GM18868 (cell line): ENCODE measurements around the gene UGT1A7.
A peak's percentile ranks its signal among the peaks of the same experiment; 100 is the strongest.

Experiments
- ATAC-seq: cut with Tn5 transposase; IDR thresholded peaks from one replicate; pipeline ENCODE4 v1.9.1; 2021; ENCODE audit warnings: mild to moderate bottlenecking, moderate library complexity; ENCODE audit not compliant: unreplicated experiment

Gene UGT1A7

DNA sequence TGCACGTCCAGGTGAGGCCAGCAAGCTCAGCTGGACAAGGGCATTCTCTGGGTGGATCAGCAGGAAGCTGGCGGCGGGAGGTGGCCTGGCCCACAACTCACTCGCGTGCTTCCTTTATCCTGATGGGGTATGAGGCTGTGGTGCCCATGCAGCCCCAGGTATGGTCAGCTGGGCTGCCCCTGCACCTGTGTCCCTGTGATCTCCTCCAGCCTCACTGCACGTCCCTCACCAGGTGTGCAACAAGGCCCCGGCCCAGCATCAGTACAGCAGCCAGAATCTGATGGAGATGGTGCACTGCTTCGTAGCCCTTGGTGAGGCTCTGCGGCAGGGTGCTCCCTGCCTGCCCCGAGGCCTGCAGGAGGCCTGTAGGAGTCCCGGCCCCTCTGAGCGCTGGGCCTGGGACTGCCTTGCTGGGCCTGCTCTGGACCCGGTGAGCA is 114.1 kb downstream of the UGT1A7 start:
- no peak for ATAC-seq

DNA sequence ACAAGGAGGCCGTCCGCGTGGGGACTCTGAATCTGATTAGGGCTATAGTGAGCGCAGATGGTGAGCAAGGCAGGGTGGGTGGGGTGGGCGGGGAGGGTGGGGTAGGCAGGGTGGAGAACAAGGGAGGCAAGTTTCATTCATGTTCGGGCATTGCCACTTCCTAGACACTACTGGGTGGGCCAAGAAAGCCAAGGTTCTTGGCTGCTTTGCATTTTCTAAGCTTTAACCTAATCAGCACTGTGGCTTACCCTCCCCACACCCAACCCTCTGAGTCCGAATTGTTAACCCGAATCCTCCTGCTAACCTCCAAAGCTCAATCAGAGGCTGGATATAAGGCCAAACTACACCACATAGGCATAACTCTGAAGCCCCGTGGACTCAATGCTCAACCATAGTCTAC is 114.6 kb downstream of the UGT1A7 start:
- no peak for ATAC-seq

DNA sequence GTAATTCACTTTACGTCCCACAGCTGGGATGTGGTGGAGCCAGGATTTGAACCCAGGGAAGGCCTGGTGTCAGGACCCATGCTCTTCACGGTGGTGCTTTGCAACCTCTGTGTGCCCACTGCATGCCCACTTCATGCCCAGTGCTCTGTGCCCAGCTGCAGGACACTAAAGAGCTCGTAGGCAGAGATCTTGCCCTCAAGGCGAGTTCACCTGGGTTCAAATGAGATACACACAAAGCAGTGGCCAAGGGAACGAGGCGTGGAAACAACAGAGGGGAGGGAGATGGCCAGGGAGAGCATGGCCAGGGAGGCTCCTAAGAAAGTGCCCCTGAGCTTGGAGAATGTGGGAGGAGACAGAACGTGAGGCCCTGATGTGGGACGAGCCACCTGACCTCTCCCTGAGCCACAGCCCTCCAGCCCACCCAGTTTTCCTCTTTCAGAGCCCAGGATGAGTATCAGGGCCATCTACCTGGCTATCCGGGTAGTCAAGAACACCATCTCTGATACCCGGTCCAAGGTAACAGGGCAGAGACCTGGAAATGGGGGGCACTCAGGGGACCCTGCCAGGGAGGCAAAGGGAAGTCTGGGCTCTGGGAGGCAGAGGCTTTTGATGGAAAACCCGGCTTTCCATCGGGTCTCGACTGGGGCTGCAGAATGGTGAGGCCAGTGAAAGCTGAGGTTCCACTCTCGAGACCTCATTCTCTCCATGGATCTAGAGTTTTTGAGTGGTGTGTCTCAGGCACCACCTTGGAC is 116.8 kb downstream of the UGT1A7 start:
- ATAC-seq = no peak

DNA sequence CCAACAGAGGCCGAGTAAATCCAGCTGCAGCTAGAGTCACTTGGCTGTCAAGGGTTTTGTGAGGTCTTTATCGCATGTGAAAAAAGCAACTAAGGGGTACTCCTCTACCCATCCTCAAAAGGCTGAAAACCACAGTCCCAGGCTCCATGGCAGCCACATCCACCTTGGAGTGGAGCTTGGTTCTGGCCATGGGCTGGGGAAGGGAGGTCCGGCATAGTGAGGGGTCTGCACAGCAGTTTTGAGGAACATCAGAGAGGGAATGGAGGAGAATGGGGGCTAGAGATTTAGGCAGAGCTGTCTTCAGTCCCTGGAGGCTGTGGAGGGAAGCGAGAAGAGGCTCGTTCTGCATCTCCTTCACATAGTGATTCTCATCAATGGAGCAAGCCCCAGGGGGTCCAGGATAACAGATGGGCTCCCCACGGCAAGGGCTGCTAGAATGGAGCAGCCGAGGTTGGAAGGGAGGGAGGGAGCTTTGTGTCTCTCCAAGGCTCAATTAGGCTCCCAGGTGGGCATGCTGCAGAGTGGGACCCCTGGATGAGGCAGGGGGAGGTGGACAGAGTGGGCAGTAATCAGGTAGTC is 117.5 kb downstream of the UGT1A7 start:
- no peak for ATAC-seq

DNA sequence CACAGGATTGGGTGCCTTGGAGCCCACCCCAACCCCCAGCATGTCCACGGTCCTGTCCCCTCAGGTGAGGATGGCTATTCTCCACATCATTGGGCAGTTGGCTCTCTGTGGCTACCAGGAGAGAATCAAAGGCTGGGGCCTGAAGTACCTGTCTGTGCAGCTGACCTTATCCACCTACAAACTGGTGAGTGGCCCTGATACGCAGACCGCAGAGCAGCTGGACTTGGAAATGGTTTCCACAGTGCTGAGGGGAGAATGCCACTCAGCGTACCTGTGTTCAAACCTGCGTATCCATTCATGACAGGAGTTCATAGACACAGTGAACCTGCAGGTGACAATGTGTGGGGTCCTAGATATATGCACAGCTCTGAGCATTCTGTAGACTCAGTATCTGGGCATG is 118.0 kb downstream of the UGT1A7 start:
- ATAC-seq = no peak

DNA sequence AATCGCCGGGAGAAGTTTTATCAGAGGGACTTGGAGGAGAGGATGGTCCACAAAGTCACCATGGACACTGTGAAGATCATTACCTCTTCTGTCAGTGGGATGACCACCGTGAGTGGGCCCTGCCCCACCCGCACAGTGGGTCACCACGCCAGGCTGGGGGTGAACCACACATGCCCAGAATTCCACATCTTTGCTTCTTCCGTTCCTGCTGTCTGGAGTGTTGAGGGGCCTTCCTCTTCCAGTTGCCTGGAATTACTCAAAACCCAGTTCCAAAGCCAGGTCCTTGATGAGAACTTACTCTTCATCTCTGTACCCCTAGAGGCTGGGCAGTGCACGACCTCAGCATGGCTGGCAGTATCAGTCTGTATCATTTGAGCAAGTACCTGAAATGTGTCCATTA is 118.5 kb downstream of the UGT1A7 start:
- ATAC-seq = no peak

DNA sequence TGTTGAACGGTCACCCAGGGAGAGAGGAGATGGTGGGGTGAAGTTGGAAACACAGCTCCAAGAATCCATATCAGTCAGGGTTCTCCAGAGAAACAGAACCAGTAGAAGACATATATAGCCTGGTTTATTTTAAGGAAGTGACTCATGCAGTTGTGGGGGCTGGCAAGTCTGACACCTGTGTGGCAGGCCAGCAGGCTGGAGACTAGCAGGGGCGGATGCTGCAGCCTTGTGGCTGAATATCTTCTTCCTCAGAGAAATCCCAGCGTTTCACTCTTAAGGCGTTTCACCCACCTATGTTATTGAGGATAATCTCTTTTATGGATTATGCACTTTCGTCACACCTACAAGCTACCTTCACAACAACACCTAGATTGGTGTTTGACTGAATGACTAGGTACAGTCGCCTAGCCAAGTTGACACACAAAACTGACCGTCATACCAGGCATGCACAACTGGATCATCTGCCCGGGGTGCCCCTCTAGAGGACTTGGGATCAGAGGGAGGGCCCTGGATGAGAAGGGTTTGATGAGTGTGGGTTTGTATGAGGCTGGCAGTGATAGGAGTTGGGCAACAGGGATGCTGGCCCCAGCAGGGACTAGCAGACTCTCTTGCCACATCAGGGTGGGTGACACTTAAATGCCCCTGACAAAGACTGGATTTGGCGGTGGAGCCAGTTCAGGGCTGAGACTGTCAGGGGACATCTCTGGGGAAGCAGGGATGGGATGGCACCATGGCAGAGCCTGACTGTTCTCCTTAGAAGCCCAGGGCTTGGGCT is 119.8 kb downstream of the UGT1A7 start:
- peak; percentile 67 for ATAC-seq

DNA sequence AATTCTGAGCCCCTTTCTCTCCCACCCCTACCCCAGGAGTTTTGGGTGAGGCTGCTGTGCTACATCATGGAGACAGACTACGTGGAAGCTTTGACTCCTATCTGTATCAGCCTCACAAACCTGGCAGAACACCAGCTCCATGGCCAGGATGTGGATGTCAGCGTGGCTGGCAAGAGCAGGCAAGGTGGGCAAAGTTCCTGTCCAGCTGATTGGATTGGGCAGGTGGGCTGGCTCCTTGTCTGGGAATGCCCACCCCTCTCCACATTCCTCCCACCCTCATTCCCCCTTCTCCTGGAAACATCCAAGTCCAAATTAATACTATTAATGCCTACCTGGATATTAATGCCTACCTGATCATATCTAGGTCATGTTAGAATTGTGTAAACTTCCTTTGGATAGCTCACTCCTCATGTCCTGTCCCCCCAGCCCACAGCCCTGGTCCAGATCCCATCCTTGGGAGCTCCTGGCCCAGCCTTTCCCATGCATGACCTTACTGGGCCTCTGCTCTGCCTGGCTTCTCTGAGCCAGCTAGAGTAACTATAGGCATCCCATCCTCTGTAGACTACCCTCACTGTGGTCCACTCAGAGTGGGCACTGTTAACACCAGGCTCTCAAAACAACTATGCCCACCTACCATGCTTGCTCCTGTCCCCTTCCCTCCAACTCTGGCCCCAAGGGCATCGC is 120.6 kb downstream of the UGT1A7 start:
- ATAC-seq = no peak

DNA sequence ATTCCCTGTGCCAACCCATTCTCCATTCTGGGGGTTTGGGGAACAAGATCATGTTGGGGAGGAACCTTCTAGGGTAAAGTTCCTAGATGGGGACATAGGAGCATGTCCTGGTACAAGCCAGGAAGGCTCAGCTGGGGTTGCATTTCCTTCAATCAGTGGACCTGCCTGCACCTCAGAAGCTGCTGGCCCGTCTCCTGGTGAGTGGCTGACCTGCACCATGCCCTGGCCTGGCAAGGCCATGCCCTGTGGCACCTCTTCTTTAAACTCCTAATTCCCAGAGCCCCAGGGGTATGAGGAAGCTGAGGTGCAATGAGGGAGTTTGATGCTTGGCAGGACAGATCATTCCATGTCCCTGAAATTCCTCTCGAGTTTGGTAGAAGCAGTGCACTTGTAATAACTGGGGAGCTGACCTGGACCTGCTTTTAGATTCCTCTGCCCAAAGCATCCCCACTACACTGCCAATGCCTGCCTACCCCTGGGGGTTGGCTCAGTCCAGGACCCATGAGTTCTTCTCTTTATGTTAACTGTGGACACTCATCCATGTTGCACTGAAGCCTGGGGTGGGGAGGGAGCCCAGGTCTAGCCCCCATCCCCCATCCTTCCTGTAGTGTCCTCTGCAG is 121.7 kb downstream of the UGT1A7 start:
- no peak for ATAC-seq

DNA sequence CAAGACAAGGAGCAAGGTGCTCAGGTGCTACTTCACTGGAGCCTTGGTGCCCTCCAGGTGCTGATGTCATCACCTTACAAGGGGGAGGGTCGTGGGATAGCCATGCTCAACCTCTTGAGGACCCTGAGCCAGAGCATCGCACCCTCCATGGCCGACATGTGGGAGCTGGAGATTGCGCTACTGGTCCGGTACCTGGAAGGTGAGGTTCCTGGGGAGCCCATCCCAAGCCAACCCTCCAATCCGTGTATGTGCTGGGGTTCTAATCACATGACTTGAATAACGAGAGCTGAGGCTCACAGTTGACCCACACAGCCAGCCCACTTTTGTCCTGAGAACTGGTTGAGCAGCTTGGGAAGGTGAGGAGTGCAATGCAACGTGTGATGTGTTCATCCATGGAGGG is 122.3 kb downstream of the UGT1A7 start:
- ATAC-seq = no peak

DNA sequence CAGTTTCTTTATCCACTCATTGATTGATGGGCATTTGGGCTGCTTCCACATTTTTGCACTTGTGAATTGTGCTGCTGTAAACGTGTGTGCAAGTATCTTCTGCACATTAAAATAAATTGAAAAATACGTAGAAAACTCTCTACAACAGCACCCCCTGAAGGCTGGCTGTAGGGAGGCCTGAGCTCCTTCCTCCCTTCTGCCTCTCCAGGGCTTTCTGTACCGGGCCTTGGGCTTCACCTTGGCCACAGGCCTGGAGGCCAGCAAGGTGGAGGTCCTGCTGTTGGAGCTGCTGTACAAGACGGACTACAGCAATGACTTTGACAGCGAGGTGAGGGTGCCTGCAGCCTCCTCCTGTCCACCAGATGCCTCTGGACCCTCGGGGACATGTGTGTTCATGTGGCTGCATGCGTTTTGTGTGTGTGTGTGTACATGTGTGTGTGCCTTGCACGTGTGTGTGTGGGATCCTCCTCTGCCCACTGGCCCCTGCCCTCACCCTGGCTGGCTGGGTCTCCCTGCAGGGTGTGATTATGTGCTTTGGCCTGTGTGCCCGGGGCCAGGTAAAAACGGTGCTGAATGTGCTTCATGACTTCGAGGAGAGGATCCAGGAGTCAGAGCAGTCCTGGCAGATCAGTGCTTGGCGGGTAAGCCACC is 125.6 kb downstream of the UGT1A7 start:
- ATAC-seq = no peak

DNA sequence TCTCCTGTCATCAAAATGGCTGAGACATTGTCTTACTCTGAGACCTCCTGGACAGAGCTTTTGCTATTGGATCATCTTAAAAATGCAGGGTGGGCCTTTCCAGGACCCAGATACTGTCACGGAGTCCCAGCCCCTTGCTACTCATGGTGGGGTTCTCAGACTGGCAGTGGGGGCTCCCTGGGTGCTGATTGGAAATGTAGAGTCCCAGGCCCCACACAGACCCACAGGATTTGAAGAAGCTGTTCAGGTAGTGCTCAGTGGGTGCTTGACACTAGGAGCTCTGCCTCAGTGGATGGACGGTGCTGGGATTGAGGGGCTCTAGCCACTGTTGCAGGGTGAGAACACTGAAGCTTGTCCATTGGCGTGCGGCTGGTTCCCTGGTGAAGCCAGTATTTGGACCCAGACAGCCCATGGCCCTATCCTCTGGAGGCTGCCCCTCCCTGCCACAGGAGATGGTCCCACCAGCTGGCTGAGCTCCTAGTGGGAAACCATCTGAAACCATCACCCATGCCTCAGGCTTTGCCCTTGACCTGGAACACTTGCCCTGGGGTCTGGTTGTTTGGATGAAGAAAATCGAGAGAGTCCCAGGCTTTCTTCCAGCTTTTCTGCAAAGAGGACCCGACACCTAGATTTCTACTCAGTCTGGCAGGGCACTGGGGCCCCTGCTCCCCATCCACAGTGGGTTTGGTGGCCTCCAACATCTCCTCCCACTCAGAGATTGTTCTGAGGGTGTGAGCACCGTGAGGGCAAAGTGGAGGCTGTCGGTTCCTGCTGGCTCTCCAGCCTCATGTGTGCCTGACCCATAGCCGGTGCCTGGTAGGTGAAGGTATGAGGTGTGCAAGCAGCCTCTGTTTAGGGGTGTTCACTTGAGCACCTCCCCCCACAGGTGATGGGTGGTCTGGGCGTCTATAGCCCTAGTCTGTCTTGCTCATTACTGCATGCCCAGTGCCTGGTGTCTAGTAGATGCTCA is 126.5 kb downstream of the UGT1A7 start:
- ATAC-seq = no peak

DNA sequence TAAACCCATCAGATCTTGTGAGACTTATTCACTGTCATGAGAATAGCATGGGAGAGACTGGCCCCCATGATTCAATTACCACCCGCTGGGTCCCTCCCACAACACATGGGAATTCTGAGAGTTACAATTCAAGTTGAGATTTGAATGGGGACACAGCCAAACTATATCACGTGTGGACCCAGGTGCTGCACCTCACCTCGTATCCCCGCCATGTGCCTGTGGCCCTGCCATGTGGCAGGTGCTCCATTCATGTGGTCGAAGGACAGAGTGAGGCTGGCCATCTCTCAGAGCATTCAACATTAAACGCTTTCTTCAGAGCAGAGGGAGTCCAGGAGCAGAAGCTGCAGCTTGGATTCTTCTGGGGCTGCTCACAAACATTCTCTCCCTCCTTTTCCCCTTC is 128.7 kb downstream of the UGT1A7 start:
- no peak for ATAC-seq

DNA sequence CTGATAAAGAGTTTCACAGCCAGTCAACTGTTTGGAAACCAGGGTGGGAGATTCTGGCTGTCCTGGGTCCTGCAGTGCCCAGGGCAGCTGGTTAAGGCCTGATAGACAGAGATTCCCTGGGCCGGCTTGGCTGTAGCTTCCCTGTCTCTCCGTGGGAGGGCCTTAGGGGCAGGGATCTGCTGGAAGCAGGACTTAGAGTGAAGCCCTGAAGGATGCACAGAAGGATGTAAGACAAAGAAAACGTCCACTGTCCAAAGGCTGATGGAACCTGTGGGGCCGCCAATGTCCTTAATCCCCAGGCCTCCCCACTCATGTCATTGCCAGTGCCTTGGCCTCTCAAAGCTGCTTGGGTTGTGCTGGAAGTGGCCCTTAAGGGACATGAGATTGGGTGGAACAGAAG is 129.4 kb downstream of the UGT1A7 start:
- no peak for ATAC-seq

DNA sequence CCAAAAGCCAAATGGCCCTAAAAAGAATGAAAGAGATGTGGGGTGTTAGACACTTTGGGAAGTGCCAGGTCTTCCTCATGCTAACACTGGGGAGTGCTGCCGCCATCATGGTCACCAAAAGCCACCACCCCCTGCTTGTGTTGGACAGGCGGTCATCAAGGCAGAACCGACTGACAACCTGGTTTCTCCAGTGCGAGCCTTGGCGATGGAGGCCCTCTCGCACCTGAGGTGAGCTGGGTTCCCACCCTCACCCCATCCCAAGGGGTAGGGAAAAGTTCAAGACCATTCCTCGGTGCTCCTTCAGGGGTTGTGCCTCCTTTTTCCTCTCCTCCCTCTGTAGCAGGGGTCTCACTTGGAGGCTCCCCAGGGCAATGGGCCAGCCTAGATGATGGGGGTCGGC is 130.0 kb downstream of the UGT1A7 start:
- no peak for ATAC-seq

DNA sequence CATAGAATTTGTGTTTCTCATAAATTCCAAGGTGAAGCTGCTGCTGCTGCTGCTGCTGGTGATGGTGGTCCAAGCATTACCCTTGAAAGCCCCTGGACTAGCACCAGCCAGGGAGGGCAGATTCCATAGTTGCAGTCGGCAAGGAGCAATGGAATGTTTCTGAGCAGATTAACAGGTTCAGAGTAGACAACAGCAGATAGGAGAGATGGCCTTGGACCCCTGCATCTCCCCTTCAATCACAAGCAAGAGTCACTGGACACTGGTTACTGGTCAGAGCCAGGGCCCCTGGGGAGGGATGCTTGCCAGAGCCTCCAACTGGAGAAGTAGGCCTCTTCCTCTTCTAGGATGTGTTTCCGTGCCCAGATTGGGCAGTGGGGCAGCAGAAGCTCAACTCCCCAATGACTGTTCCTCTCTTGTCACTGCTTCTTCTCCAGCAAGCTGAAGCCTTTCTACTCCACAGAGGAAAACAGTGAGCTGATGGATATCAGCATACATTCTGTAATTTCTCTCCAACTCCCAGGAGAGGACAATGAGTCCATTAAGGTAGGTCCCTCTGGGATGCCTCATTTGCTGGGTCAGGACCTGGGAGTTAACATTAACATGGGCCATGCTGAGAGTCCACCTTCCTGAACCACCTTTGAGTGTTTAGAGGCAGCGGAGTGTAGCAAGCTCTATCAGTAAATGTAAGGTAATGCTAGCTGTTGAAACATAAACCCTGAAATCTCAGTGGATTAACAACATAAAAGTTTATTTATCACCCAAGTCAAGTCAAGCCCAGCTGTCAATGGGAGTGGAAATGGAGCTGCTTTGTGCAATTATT is 131.7 kb downstream of the UGT1A7 start:
- ATAC-seq = no peak

DNA sequence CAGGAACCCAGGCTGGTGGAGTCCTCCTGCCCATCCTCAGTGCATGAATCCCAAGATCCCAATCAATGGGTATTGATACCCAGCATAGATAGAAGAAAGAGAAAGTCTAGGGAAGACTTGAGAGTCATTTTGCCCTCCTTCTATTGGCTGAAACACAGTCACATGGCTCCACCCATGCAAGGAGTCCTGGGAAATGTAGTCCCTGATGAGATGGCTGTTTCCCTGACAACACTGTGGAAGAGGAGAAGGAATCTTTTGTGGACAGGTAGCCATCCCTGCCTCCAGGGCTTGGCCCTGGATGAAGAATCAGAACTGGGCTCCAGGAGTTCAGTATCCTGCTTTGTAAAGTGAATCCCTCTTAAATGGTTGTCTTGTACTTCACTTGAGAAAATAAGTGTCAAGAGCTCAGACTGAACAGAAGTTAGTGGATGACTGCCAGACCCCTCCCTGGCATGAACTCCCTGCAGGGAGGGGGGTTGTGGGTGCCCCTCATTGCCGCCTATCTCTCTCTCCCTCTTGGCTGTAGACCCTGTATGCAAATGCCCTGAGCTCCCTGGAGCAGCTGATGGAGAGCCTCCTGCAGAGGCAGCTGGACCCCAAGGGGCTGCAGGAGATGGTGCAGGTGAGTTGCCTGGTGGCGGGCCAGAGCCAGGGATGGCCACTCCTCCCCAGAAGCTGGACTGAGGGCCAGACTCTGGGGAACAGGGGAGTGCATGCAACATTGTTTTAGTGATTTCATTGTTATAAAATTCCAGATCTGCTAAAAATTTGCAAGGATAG is 132.5 kb downstream of the UGT1A7 start:
- ATAC-seq = no peak

DNA sequence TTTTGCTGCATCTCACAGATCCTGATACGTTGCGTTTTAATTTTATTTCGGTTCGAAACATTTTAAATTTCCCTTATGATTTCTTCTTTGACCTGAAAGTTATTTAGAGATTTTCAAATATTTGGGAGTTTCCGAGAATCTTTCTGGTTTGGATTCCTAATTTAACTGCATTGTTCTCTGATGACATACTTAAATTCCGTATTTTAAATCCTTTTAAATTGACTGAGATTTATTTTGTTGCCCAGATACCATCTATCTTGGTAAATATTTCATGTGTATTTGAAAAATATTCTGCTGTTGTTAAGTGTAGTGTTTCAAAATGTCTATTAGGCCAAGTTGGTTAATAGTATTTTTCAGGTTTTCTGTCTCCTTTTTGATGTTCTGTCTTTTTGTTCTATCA is 134.2 kb downstream of the UGT1A7 start:
- ATAC-seq = no peak
